Smooth muscle cell (in vitro differentiated cells): ENCODE data around the gene AMZ1. TPM values are rescaled to one million over a fixed set of nuclear protein-coding genes. Genes with fewer than 3 reads are reported as not detected.

Source experiments
- DNase-seq: peaks from one replicate; lab custom pipeline; 2025; ENCODE audit not compliant: unreplicated experiment; lab: John Stamatoyannopoulos, UW
- H2AFZ ChIP-seq: fragments of 200-600 bp; sonication (generic); 2 replicates; pipeline ENCODE4 v1.6.0; 2016; ENCODE audit warnings: antibody characterized with exemption, low read depth, mild to moderate bottlenecking
- H3F3A ChIP-seq: fragments of 200-600 bp; sonication (generic); 2 replicates; pipeline ENCODE4 v1.6.0; 2017; ENCODE audit warnings: antibody characterized with exemption, low read depth
- H3K27ac ChIP-seq: fragments of 200-600 bp; sonication (generic); 2 replicates; pipeline ENCODE4 v1.5.1; 2016; ENCODE audit warnings: low read depth, mild to moderate bottlenecking
- H3K27me3 ChIP-seq: fragments of 200-600 bp; sonication (generic); 2 replicates; pipeline ENCODE4 v1.6.1; 2016; ENCODE audit warnings: low read depth, mild to moderate bottlenecking
- H3K36me3 ChIP-seq: fragments of 200-600 bp; sonication (generic); 2 replicates; pipeline ENCODE4 v1.5.1; 2016; ENCODE audit warnings: low read depth
- H3K4me1 ChIP-seq: fragments of 200-600 bp; sonication (generic); 2 replicates; pipeline ENCODE4 v1.5.1; 2016; ENCODE audit warnings: low read depth
- H3K4me2 ChIP-seq: fragments of 200-600 bp; sonication (generic); 2 replicates; pipeline ENCODE4 v1.6.0; 2016; ENCODE audit warnings: mild to moderate bottlenecking
- H3K4me3 ChIP-seq: fragments of 200-600 bp; sonication (generic); 2 replicates; pipeline ENCODE4 v1.5.1; 2016; ENCODE audit warnings: mild to moderate bottlenecking
- H3K79me2 ChIP-seq: fragments of 200-600 bp; sonication (generic); 2 replicates; pipeline ENCODE4 v1.6.0; 2016; ENCODE audit warnings: low read depth, mild to moderate bottlenecking
- H3K9ac ChIP-seq: fragments of 200-600 bp; sonication (generic); 2 replicates; pipeline ENCODE4 v1.6.0; 2016; ENCODE audit warnings: low read depth
- H3K9me3 ChIP-seq: fragments of 200-600 bp; sonication (generic); replicated peaks from 2 replicates; pipeline ENCODE4 v1.5.1; 2016; ENCODE audit warnings: low read depth
- H4K20me1 ChIP-seq: fragments of 200-600 bp; sonication (generic); 2 replicates; pipeline ENCODE4 v1.6.0; 2016; ENCODE audit warnings: low read depth
- WGBS: methylation state at CpG from one replicate; pipeline ENCODE4 v1.1.7; 2016; ENCODE audit warnings: low lambda C conversion rate; 5-methylcytosine and 5-hydroxymethylcytosine counted together
- polyA plus RNA-seq: library from polyadenylated mRNA; unstranded; fragments of >200 nt; fragmentation: Nextera tagmentation; extraction: Ambion mirVana; gene quantifications from 2 replicates; pipeline ENCODE4 v1.2.1, GENCODE V29; 2016
- total RNA-seq: library from RNA; depleted of rRNA; stranded (reverse); fragments of >200 nt; gene quantifications from 2 replicates; pipeline ENCODE4 v1.2.3, GENCODE V29; 2014
- TF ChIP-seq, protein P1 (sequence below): fragments of 200-600 bp; sonication (generic); IDR thresholded peaks from 2 replicates; pipeline ENCODE4 v1.5.1; 2017; ENCODE audit warnings: borderline replicate concordance, mild to moderate bottlenecking, antibody characterized with exemption; ENCODE audit not compliant: insufficient read depth, poor library complexity, severe bottlenecking

AMZ1 gene
- total and polyA plus RNA-seq, 2 experiments from 2014 or later, result 0.63 to 1.1 TPM

DNA sequence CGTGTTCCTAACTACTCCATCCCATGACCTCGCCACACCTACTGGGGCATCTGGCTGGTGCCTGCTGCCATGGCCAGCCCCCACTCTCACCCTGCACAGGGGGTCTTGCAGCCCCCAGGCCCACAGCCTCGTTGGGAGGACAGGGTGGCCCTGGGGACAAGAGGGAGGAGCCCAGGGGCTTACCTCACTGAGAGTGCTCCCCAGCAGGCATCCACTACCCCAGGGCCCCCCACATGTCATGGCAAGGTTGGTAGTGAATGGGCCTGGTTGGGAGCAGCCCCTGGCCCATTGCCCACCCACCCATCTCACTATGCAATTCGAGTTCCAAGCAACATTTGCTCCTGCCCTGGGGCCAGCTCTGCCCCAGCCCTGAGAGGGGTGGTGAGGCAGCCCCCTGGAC, 24.0 kb upstream of the AMZ1 start:
- Histone ChIP-seq H3K36me3 (no peaks in the 10 kb centered on the region), H3K27ac (no peak overlapping the region), H3K27me3 (no peaks in the 10 kb centered on the region), H3K9ac (no peak overlapping the region), H3K4me1 (no peaks in the 10 kb centered on the region), H4K20me1 (peaks cover 39% of the 10 kb centered on the region), H3K9me3 (no peaks in the 10 kb centered on the region), H3K4me3 (no peak overlapping the region), H3K79me2 (no peaks in the 10 kb centered on the region), H3K4me2 (no peak overlapping the region), H2AFZ (no peak overlapping the region), H3F3A (no peaks in the 10 kb centered on the region)
- WGBS, result 81% methylated on average over 4 of the region's 4 CpGs
- DNase-seq, result no peak
- TF ChIP-seq, protein P1, sequence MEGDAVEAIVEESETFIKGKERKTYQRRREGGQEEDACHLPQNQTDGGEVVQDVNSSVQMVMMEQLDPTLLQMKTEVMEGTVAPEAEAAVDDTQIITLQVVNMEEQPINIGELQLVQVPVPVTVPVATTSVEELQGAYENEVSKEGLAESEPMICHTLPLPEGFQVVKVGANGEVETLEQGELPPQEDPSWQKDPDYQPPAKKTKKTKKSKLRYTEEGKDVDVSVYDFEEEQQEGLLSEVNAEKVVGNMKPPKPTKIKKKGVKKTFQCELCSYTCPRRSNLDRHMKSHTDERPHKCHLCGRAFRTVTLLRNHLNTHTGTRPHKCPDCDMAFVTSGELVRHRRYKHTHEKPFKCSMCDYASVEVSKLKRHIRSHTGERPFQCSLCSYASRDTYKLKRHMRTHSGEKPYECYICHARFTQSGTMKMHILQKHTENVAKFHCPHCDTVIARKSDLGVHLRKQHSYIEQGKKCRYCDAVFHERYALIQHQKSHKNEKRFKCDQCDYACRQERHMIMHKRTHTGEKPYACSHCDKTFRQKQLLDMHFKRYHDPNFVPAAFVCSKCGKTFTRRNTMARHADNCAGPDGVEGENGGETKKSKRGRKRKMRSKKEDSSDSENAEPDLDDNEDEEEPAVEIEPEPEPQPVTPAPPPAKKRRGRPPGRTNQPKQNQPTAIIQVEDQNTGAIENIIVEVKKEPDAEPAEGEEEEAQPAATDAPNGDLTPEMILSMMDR, result no peak

DNA sequence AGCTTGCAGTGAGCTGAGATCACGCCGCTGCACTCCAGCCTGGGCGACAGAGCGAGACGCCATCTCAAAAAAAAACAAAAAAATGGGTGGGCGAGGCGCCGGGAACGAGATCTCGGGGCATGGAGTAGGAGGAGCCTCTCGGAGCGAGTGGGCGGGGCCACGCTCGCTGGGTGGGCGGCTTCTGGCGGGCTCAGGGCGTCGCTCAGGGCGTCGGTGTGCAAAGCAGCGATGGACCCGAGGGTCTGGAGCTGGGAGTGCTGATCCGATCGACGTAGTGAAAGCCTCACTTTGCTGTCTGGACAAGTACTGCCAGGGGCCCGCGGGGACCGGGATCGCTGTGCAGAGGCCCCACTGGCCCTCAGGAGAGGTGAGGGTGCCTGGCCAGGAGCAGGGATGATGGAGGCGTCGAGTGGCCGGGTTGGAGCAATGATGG, 22.6 kb upstream of the AMZ1 start:
- Histone ChIP-seq H3K79me2 (no peaks in the 10 kb centered on the region), H3K27me3 (no peaks in the 10 kb centered on the region), H3F3A (no peaks in the 10 kb centered on the region), H3K9me3 (no peaks in the 10 kb centered on the region), H3K4me1 (no peaks in the 10 kb centered on the region), H4K20me1 (peaks cover 25% of the 10 kb centered on the region), H3K27ac (no peak overlapping the region), H3K9ac (no peak overlapping the region), H3K36me3 (no peaks in the 10 kb centered on the region), H2AFZ (no peak overlapping the region), H3K4me2 (no peak overlapping the region), H3K4me3 (no peak overlapping the region)
- no peak for DNase-seq
- 91% methylated on average over 33 of the region's 33 CpGs for WGBS
- TF ChIP-seq, protein P1, result no peak

DNA sequence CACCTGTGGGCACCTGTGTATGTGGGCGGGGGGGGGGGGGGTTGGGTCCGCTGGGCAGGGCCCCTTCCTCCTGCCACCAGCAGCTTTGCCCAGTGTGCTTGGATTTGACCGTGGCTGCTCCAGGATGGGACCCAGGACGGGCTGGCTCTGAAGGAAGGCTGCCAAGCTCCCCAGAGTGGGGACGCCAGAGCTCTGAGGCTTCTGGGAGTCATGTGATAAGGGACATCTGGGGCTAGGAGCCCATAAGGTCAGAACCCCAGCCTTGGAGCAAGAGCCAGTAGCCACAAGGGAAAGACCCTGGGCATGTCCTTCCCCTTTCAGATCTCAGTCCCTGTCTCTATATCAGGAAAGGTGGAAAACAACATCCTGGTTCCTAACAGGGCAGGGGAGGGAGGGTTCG, 21.8 kb upstream of the AMZ1 start:
- Histone ChIP-seq H3K79me2 (no peaks in the 10 kb centered on the region), H4K20me1 (peaks cover 17% of the 10 kb centered on the region), H3K4me1 (no peaks in the 10 kb centered on the region), H2AFZ (no peak overlapping the region), H3K27me3 (no peaks in the 10 kb centered on the region), H3K4me2 (no peak overlapping the region), H3F3A (no peaks in the 10 kb centered on the region), H3K9me3 (no peaks in the 10 kb centered on the region), H3K36me3 (no peaks in the 10 kb centered on the region), H3K4me3 (no peak overlapping the region), H3K27ac (no peak overlapping the region), H3K9ac (no peak overlapping the region)
- DNase-seq, result no peak
- TF ChIP-seq, protein P1, result no peak
- 94% methylated on average over 5 of the region's 6 CpGs for WGBS

DNA sequence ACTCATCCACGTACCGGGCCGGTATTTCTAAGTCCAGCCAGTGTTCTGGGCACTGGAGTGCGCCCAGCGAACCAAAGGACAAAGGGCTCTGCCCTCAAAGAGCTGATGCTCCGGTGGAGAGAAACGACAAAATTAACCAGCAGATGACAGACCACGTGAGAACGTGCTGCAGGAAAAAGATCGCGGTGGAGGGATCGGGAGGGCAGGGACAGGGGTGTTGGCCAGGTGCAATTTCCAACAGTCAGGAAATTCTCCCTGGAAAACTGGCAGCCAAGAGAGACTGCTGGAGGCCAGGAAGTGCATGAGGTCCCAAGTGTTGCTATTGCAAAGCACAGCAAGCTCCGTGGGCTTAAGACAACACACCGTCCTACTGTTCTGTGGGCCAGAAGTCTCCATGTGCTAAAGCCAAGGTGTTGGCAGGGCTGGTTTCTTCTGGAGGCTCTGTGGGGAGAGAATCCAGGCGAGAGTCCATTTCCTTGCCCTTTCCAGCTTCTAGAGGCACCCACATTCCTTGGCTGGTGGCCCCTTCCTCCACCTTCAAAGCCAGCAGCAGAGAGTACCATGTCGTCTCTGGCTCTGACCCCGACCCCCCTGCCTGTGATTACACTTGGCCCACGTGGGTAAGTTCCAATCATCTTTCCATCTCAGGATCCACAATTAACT, 21.3 kb upstream of the AMZ1 start:
- no peaks in the 10 kb centered on the region for H3K4me1 ChIP-seq
- 86% methylated on average over 18 of the region's 18 CpGs for WGBS
- H3F3A ChIP-seq, result no peaks in the 10 kb centered on the region
- H4K20me1 ChIP-seq, result peaks cover 16% of the 10 kb centered on the region
- H2AFZ ChIP-seq, result no peak overlapping the region
- no peaks in the 10 kb centered on the region for H3K9me3 ChIP-seq
- DNase-seq, result no peak
- H3K9ac ChIP-seq, result no peak overlapping the region
- H3K79me2 ChIP-seq, result no peaks in the 10 kb centered on the region
- no peak overlapping the region for H3K4me2 ChIP-seq
- TF ChIP-seq, protein P1, result no peak
- H3K27me3 ChIP-seq, result no peaks in the 10 kb centered on the region
- H3K36me3 ChIP-seq, result no peaks in the 10 kb centered on the region
- H3K4me3 ChIP-seq, result no peak overlapping the region
- no peak overlapping the region for H3K27ac ChIP-seq
